ENCODE results near the gene TNRC6A. TPM values are rescaled to one million over a fixed set of nuclear protein-coding genes. Genes with fewer than 3 reads are reported as not detected.
A peak's percentile ranks its signal among the peaks of the same experiment; 100 is the strongest.

The TNRC6A gene
- total and polyA plus RNA-seq, 10 of the 15 experiments (the other 5 are each of a cell fraction or from before 2014, with no cell fraction given), result 4.6 to 41.3 (median 29.7) TPM

- no peak overlapping the region for H3K27ac ChIP-seq (ENCODE audit: control insufficient read depth, insufficient read depth)
- H3K4me2 ChIP-seq (ENCODE audit: control insufficient read depth, insufficient read depth), result no peak overlapping the region
- DNase-seq (ENCODE audit: low read depth, low spot score) (no peak), ATAC-seq (peak; percentile 66), FAIRE-seq (peak; percentile 68)
- TF ChIP-seq, protein P1, sequence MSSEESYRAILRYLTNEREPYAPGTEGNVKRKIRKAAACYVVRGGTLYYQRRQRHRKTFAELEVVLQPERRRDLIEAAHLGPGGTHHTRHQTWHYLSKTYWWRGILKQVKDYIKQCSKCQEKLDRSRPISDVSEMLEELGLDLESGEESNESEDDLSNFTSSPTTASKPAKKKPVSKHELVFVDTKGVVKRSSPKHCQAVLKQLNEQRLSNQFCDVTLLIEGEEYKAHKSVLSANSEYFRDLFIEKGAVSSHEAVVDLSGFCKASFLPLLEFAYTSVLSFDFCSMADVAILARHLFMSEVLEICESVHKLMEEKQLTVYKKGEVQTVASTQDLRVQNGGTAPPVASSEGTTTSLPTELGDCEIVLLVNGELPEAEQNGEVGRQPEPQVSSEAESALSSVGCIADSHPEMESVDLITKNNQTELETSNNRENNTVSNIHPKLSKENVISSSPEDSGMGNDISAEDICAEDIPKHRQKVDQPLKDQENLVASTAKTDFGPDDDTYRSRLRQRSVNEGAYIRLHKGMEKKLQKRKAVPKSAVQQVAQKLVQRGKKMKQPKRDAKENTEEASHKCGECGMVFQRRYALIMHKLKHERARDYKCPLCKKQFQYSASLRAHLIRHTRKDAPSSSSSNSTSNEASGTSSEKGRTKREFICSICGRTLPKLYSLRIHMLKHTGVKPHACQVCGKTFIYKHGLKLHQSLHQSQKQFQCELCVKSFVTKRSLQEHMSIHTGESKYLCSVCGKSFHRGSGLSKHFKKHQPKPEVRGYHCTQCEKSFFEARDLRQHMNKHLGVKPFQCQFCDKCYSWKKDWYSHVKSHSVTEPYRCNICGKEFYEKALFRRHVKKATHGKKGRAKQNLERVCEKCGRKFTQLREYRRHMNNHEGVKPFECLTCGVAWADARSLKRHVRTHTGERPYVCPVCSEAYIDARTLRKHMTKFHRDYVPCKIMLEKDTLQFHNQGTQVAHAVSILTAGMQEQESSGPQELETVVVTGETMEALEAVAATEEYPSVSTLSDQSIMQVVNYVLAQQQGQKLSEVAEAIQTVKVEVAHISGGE (CRISPR knock-in tag; IDR thresholded peaks at IDR 0.05), result no peak
- 0 out of 2 replicates have a peak, but pooled peaks have one; percentile 26 for TF ChIP-seq PKNOX1 (IDR thresholded peaks at IDR 0.05)
- no peak for TF ChIP-seq SMC3 (IDR thresholded peaks at IDR 0.05; ENCODE audit: borderline replicate concordance, low read length)
- TF ChIP-seq MEF2B (IDR thresholded peaks at IDR 0.05; ENCODE audit: partially characterized antibody, poor library complexity, severe bottlenecking), result no peak
- peak; percentile 76; the same call in 1 of the 2 replicates for TF ChIP-seq ZNF24 (IDR thresholded peaks at IDR 0.05)
- TF ChIP-seq, protein P2, sequence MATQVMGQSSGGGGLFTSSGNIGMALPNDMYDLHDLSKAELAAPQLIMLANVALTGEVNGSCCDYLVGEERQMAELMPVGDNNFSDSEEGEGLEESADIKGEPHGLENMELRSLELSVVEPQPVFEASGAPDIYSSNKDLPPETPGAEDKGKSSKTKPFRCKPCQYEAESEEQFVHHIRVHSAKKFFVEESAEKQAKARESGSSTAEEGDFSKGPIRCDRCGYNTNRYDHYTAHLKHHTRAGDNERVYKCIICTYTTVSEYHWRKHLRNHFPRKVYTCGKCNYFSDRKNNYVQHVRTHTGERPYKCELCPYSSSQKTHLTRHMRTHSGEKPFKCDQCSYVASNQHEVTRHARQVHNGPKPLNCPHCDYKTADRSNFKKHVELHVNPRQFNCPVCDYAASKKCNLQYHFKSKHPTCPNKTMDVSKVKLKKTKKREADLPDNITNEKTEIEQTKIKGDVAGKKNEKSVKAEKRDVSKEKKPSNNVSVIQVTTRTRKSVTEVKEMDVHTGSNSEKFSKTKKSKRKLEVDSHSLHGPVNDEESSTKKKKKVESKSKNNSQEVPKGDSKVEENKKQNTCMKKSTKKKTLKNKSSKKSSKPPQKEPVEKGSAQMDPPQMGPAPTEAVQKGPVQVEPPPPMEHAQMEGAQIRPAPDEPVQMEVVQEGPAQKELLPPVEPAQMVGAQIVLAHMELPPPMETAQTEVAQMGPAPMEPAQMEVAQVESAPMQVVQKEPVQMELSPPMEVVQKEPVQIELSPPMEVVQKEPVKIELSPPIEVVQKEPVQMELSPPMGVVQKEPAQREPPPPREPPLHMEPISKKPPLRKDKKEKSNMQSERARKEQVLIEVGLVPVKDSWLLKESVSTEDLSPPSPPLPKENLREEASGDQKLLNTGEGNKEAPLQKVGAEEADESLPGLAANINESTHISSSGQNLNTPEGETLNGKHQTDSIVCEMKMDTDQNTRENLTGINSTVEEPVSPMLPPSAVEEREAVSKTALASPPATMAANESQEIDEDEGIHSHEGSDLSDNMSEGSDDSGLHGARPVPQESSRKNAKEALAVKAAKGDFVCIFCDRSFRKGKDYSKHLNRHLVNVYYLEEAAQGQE (IDR thresholded peaks at IDR 0.05; ENCODE audit: low read depth, low read length), result peak; percentile 98
- H3K4me1 ChIP-seq (ENCODE audit: control insufficient read depth, insufficient read depth, low read length), result no peaks in the 10 kb centered on the region
- POLR2A ChIA-PET, result no interaction called here
- CTCF ChIA-PET, result interaction anchor here (1.7 kb wide), 1 partner anchor 354 kb away, joined by 3 read pairs; no protein-coding TSS in a partner anchor
- SMC1A ChIA-PET (ENCODE audit: uncharacterized antibody, unreplicated experiment), result no interaction called here
- no peak overlapping the region for H3K4me3 ChIP-seq
- RAD21 ChIA-PET (ENCODE audit: unreplicated experiment), result no interaction called here
- 29% methylated on average over 9 of the region's 9 CpGs for WGBS (ENCODE audit: insufficient coverage, insufficient replicate concordance, low lambda C conversion rate, missing lambda C conversion rate)
- BruUV-seq (replicated peaks), result no TSS peak
- no peak overlapping the region for H3K9ac ChIP-seq (ENCODE audit: control insufficient read depth, insufficient read depth, low read length)
- in situ Hi-C loops (cut with MboI) (no loop called here), intact Hi-C loops (cut with micrococcal nuclease; ENCODE audit: unreplicated experiment) (no loop called here)
- H4K20me1 ChIP-seq (ENCODE audit: control insufficient read depth, insufficient read depth), result no peaks in the 10 kb centered on the region
- H3K9me3 ChIP-seq (replicated peaks; ENCODE audit: control insufficient read depth, insufficient read depth, low read length), result no peaks in the 10 kb centered on the region
- H3K79me2 ChIP-seq (ENCODE audit: control insufficient read depth, insufficient read depth, low read length), result no peaks in the 10 kb centered on the region
- no peak overlapping the region for H2AFZ ChIP-seq (ENCODE audit: control insufficient read depth, low read depth, low read length)
- H3K36me3 ChIP-seq (ENCODE audit: control insufficient read depth in 2 of 2, insufficient read depth in 2 of 2, low read length in 1 of 2), result no peaks in the 10 kb centered on the region
- H3K27me3 ChIP-seq (replicated peaks in 1 of 2; ENCODE audit: control insufficient read depth in 2 of 2, insufficient read depth in 2 of 2, low read length in 1 of 2), result no peaks in the 10 kb centered on the region
Measured at GRCh38 chr16:24858219-24859041, 129.0 kb downstream of the TNRC6A start.
